ENCODE measurements around the gene REPIN1.

DNA sequence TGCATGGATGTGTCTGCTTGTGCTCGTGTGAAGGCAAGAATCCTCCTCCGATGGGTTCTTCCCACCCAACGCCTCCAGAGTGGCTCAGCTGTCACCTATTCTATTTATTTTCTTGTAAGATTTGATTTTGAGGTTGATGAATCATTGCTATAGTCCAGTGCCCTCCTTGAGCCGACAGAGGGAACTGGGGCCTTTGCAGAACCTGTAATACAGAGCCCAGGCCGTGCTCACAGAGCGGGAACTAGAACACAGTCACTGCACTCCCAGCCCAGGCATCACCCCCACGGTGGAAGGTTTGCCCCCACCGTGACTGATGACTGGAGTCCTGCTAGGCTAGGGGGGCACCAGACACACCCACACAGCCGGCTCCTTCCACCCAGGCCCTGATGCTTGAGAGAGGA lies 29.2 kb upstream of the REPIN1 start:
- TF ChIP-seq, protein P1, sequence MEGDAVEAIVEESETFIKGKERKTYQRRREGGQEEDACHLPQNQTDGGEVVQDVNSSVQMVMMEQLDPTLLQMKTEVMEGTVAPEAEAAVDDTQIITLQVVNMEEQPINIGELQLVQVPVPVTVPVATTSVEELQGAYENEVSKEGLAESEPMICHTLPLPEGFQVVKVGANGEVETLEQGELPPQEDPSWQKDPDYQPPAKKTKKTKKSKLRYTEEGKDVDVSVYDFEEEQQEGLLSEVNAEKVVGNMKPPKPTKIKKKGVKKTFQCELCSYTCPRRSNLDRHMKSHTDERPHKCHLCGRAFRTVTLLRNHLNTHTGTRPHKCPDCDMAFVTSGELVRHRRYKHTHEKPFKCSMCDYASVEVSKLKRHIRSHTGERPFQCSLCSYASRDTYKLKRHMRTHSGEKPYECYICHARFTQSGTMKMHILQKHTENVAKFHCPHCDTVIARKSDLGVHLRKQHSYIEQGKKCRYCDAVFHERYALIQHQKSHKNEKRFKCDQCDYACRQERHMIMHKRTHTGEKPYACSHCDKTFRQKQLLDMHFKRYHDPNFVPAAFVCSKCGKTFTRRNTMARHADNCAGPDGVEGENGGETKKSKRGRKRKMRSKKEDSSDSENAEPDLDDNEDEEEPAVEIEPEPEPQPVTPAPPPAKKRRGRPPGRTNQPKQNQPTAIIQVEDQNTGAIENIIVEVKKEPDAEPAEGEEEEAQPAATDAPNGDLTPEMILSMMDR (IDR thresholded peaks at IDR 0.05): no peak
- TF ChIP-seq POLR2A (IDR thresholded peaks at IDR 0.05): no peak
